ENCODE measurements around the gene TACC2.

TACC2 gene

DNA sequence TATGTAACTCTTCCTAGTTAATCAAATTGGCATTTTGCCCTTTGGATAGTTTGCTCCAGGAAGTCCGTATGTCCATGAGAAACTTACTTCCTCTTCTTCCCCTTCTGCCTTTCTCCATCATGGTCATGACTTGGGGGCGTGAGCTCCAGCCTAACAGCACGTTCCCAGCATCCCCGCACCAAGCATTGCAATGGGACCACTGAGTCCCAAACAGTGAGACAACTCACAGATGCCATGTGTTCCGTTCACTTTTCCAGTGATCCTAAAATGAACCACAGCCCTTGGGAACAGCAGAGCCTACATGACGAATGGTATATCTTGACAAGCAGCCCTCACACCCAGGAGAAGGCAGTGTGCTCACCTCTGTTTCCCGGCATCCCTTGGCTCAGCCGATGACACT lies 292.8 kb downstream of the TACC2 start:
- Histone ChIP-seq H3K36me3 (ENCODE audit: control insufficient read depth, insufficient read depth, low read length) (no peaks in the 10 kb centered on the region), H3K4me3 (ENCODE audit: insufficient read depth, low read depth, low read length, poor library complexity, severe bottlenecking) (no peak overlapping the region), H3K4me1 (ENCODE audit: control insufficient read depth, insufficient read depth, low read length, poor library complexity, severe bottlenecking) (no peaks in the 10 kb centered on the region), H3K27ac (ENCODE audit: insufficient read depth, low read length, poor library complexity, severe bottlenecking) (no peak overlapping the region), H3K27me3 (replicated peaks; ENCODE audit: control insufficient read depth, insufficient read depth, low read length, poor library complexity, severe bottlenecking) (no peaks in the 10 kb centered on the region), H3K9me3 (ENCODE audit: control insufficient read depth, low read length) (no peaks in the 10 kb centered on the region)
- DNase-seq, result no peak

DNA sequence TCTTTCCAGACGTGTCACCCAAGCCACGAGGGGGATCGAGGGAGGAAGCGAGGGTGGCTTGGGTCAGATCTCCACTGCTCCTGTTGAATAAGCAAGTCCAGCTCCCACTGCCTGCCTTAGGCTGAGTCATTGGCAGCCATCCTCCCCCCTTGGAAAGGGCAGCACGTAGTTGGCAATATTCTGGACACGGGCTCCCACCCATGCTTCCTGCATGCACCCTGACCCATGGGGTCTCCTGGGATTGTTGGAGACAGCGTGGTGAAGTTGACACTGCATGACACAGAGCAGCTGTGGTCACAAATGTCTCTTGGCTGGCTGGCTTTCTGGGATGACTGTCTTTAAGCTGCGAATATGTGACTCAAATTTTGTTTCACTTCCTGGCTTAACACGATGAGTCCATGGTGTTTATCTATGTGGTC lies 293.3 kb downstream of the TACC2 start:
- no peaks in the 10 kb centered on the region for H3K9me3 ChIP-seq (ENCODE audit: control insufficient read depth, low read length)
- no peak overlapping the region for H3K4me3 ChIP-seq (ENCODE audit: insufficient read depth, low read depth, low read length, poor library complexity, severe bottlenecking)
- H3K27ac ChIP-seq (ENCODE audit: insufficient read depth, low read length, poor library complexity, severe bottlenecking), result no peak overlapping the region
- no peaks in the 10 kb centered on the region for H3K27me3 ChIP-seq (replicated peaks; ENCODE audit: control insufficient read depth, insufficient read depth, low read length, poor library complexity, severe bottlenecking)
- no peak for DNase-seq
- H3K36me3 ChIP-seq (ENCODE audit: control insufficient read depth, insufficient read depth, low read length), result no peaks in the 10 kb centered on the region
- H3K4me1 ChIP-seq (ENCODE audit: control insufficient read depth, insufficient read depth, low read length, poor library complexity, severe bottlenecking), result no peaks in the 10 kb centered on the region

DNA sequence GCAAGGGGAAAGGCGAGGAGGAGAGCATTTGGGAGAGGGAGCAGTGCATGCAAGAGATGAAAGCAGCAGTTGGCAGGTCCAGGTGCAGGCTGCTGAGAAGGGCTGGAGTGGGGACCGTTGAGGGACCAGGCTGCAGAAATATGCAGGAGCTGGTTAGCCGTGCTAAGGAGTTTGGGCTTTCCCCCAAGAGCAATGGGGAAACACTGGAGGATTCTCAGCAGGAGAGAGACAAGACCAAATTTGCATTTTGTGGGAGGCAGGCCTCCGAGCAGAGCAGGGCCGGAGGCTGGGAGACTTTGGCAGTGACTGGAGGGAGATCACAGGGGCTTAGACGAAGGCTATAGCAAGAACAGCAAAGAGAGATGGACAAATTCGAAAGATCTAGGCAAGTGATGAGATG lies 293.9 kb downstream of the TACC2 start:
- H3K27me3 ChIP-seq (replicated peaks; ENCODE audit: control insufficient read depth, insufficient read depth, low read length, poor library complexity, severe bottlenecking), result no peaks in the 10 kb centered on the region
- H3K36me3 ChIP-seq (ENCODE audit: control insufficient read depth, insufficient read depth, low read length), result no peaks in the 10 kb centered on the region
- no peak overlapping the region for H3K27ac ChIP-seq (ENCODE audit: insufficient read depth, low read length, poor library complexity, severe bottlenecking)
- no peak for DNase-seq
- H3K4me3 ChIP-seq (ENCODE audit: insufficient read depth, low read depth, low read length, poor library complexity, severe bottlenecking), result no peak overlapping the region
- no peaks in the 10 kb centered on the region for H3K4me1 ChIP-seq (ENCODE audit: control insufficient read depth, insufficient read depth, low read length, poor library complexity, severe bottlenecking)
- H3K9me3 ChIP-seq (ENCODE audit: control insufficient read depth, low read length), result no peaks in the 10 kb centered on the region

DNA sequence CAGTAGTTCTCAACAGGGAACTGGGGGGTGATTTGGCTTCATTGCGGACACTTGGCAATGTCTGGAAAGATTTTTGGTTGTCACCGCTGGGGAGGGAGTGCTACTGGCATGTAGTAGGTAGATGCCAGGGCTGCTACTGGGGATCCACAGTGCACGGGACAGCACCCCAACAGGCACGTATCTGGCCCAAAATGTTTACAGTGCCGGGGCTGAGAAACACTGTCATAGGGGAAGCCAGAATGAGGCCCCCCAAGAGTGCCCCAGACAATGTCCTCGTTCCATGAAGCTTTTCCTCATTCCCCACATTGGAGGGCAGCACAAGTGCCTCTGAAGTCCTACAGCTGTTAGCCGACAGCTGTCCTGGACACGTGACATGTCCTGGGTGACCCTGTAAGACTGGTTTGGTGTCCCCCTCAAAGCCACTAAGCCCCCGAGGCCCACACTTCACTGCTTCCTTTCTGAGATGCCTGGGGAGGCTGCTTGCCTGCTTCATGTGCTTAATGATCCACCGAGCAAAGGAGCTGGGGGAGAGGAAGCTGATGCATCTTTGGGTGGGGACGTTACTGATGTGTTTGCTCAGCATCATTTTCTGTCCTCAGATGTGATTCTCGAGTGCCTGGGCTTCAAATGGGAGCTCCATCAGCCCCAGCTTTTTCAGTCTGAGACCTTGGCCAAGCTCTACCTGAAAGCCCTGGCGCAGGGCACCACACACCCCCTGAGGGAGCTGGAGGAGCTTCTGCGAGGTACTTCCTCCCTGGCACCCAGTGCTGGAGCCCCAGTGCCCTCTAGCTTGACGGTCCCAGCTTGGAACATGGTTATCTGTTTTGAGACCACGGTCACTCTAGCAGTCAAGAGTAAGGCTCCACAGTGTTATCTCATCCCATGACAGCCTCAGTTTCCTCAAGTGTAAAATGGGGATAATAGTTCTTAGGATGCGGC lies 296.8 kb downstream of the TACC2 start:
- H3K36me3 ChIP-seq (ENCODE audit: control insufficient read depth, insufficient read depth, low read length), result no peaks in the 10 kb centered on the region

DNA sequence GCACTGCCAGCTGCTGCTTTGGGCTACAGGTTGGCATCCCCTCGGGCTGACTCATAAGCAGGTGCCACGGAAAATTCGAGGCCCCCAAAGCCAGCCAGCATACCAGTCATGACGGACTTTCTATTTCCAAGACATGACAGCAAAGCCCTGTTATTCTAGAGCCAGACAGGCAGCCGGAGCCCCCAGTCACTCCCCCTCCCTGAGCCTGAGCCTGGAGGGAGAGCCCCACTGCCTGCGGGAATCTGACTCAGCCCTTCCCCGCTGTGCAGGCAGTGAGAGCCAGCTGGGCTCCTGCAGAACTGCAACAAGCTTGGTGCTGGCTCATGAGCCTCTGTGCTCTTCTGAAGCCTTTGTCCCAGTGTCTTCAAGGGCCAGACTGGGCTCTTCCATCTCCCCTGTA lies 297.9 kb downstream of the TACC2 start:
- Histone ChIP-seq H3K4me1 (ENCODE audit: control insufficient read depth, insufficient read depth, low read length, poor library complexity, severe bottlenecking) (no peaks in the 10 kb centered on the region), H3K9me3 (ENCODE audit: control insufficient read depth, low read length) (no peaks in the 10 kb centered on the region), H3K36me3 (ENCODE audit: control insufficient read depth, insufficient read depth, low read length) (no peaks in the 10 kb centered on the region), H3K4me3 (ENCODE audit: insufficient read depth, low read depth, low read length, poor library complexity, severe bottlenecking) (no peak overlapping the region), H3K27ac (ENCODE audit: insufficient read depth, low read length, poor library complexity, severe bottlenecking) (no peak overlapping the region), H3K27me3 (replicated peaks; ENCODE audit: control insufficient read depth, insufficient read depth, low read length, poor library complexity, severe bottlenecking) (no peaks in the 10 kb centered on the region)
- DNase-seq, result no peak

More for the DNA sequence above, 296.8 kb downstream of the TACC2 start:
- Histone ChIP-seq H3K4me1 (ENCODE audit: control insufficient read depth, insufficient read depth, low read length, poor library complexity, severe bottlenecking) (no peaks in the 10 kb centered on the region), H3K27me3 (replicated peaks; ENCODE audit: control insufficient read depth, insufficient read depth, low read length, poor library complexity, severe bottlenecking) (no peaks in the 10 kb centered on the region), H3K9me3 (ENCODE audit: control insufficient read depth, low read length) (no peaks in the 10 kb centered on the region), H3K4me3 (ENCODE audit: insufficient read depth, low read depth, low read length, poor library complexity, severe bottlenecking) (no peak overlapping the region), H3K27ac (ENCODE audit: insufficient read depth, low read length, poor library complexity, severe bottlenecking) (no peak overlapping the region)
- DNase-seq, result no peak

DNA sequence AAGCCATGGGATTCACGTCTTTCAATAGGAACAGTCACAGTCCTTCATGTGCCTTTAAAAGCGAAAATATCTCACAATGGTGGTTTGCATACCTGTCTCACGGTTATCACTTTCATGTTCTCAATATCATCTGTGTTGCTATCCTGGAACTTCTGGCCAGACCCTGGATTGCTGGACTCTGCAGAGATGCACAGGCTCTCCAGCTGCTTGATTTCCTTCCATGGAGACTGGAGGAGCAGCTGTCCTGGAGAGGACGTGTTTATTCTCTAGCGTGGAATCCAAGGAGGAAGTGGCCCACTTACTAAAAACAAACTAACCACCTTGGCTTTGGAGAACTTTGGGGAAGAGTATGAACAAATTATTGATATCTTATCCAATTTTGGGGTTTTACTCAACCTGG lies 298.6 kb downstream of the TACC2 start:
- H3K4me1 ChIP-seq (ENCODE audit: control insufficient read depth, insufficient read depth, low read length, poor library complexity, severe bottlenecking), result no peaks in the 10 kb centered on the region
- H3K27me3 ChIP-seq (replicated peaks; ENCODE audit: control insufficient read depth, insufficient read depth, low read length, poor library complexity, severe bottlenecking), result no peaks in the 10 kb centered on the region
- no peaks in the 10 kb centered on the region for H3K9me3 ChIP-seq (ENCODE audit: control insufficient read depth, low read length)
- H3K27ac ChIP-seq (ENCODE audit: insufficient read depth, low read length, poor library complexity, severe bottlenecking), result no peak overlapping the region
- H3K36me3 ChIP-seq (ENCODE audit: control insufficient read depth, insufficient read depth, low read length), result no peaks in the 10 kb centered on the region
- no peak overlapping the region for H3K4me3 ChIP-seq (ENCODE audit: insufficient read depth, low read depth, low read length, poor library complexity, severe bottlenecking)
- DNase-seq, result no peak

DNA sequence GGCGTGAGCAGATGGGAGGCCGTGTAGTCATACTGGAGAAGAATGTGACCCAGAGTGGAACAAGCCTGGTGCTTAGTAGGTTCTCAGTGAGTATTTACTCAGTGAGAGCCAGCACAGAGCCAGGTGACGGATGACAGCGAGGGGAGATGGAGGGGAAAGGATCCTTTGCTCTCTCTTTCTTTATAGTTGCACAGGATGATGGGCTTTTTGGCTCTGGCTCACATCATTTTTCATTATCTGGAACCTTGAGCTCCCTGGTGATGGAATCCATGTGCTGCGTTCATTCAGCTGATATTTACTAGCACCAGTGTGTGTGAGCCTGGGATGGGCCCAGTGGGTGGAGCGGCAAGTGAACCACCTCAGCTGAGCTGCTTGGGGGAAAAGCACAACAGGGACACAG lies 299.3 kb downstream of the TACC2 start:
- H3K4me3 ChIP-seq (ENCODE audit: insufficient read depth, low read depth, low read length, poor library complexity, severe bottlenecking), result no peak overlapping the region
- DNase-seq, result no peak
- H3K36me3 ChIP-seq (ENCODE audit: control insufficient read depth, insufficient read depth, low read length), result no peaks in the 10 kb centered on the region
- no peaks in the 10 kb centered on the region for H3K9me3 ChIP-seq (ENCODE audit: control insufficient read depth, low read length)
- H3K27me3 ChIP-seq (replicated peaks; ENCODE audit: control insufficient read depth, insufficient read depth, low read length, poor library complexity, severe bottlenecking), result no peaks in the 10 kb centered on the region
- no peak overlapping the region for H3K27ac ChIP-seq (ENCODE audit: insufficient read depth, low read length, poor library complexity, severe bottlenecking)
- H3K4me1 ChIP-seq (ENCODE audit: control insufficient read depth, insufficient read depth, low read length, poor library complexity, severe bottlenecking), result no peaks in the 10 kb centered on the region

DNA sequence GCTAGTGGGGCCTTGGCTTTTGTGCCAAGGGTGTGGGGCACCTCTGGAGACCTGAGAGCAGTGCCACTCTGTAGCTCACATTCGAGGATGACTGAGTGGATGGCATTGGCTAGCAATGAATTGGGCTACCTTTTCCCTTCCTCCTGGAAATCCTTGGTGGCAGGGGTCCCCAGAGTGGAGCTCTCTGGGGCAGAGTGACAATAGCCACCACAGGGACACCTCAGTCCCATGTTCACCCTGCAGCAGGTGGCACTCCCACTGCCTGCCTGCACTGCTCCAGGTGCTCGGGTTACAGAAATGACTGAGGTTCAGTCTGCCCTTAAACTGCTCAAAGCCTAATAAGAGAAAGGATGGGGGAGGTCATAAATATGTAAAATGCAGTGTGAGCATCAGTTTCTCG lies 300.0 kb downstream of the TACC2 start:
- Histone ChIP-seq H3K4me3 (ENCODE audit: insufficient read depth, low read depth, low read length, poor library complexity, severe bottlenecking) (no peak overlapping the region), H3K36me3 (ENCODE audit: control insufficient read depth, insufficient read depth, low read length) (no peaks in the 10 kb centered on the region), H3K27ac (ENCODE audit: insufficient read depth, low read length, poor library complexity, severe bottlenecking) (no peak overlapping the region), H3K4me1 (ENCODE audit: control insufficient read depth, insufficient read depth, low read length, poor library complexity, severe bottlenecking) (no peaks in the 10 kb centered on the region), H3K27me3 (replicated peaks; ENCODE audit: control insufficient read depth, insufficient read depth, low read length, poor library complexity, severe bottlenecking) (no peaks in the 10 kb centered on the region), H3K9me3 (ENCODE audit: control insufficient read depth, low read length) (no peaks in the 10 kb centered on the region)
- no peak for DNase-seq

DNA sequence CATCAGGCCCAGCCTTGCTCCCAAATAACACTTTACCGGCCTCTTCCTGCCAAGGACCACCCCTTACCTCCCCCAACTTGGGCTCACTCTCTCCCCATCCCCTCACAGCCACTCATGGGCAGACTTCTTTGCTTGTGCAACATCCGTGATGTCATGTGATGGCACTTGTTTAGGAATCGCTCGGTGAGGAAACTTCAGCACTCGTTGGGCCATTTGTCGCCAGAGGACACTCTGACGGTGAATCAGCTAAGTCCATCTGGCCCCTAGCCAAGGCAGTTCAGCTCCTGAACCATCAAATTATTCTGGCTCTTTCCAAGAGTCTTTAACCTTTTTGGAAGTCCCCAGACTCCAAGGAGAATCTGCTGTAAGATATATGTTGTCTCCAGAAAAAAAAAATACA lies 301.4 kb downstream of the TACC2 start:
- no peaks in the 10 kb centered on the region for H3K9me3 ChIP-seq (ENCODE audit: control insufficient read depth, low read length)
- H3K27ac ChIP-seq (ENCODE audit: insufficient read depth, low read length, poor library complexity, severe bottlenecking), result no peak overlapping the region
- H3K36me3 ChIP-seq (ENCODE audit: control insufficient read depth, insufficient read depth, low read length), result no peaks in the 10 kb centered on the region
- DNase-seq, result no peak
- no peak overlapping the region for H3K4me3 ChIP-seq (ENCODE audit: insufficient read depth, low read depth, low read length, poor library complexity, severe bottlenecking)
- H3K4me1 ChIP-seq (ENCODE audit: control insufficient read depth, insufficient read depth, low read length, poor library complexity, severe bottlenecking), result no peaks in the 10 kb centered on the region
- no peaks in the 10 kb centered on the region for H3K27me3 ChIP-seq (replicated peaks; ENCODE audit: control insufficient read depth, insufficient read depth, low read length, poor library complexity, severe bottlenecking)

DNA sequence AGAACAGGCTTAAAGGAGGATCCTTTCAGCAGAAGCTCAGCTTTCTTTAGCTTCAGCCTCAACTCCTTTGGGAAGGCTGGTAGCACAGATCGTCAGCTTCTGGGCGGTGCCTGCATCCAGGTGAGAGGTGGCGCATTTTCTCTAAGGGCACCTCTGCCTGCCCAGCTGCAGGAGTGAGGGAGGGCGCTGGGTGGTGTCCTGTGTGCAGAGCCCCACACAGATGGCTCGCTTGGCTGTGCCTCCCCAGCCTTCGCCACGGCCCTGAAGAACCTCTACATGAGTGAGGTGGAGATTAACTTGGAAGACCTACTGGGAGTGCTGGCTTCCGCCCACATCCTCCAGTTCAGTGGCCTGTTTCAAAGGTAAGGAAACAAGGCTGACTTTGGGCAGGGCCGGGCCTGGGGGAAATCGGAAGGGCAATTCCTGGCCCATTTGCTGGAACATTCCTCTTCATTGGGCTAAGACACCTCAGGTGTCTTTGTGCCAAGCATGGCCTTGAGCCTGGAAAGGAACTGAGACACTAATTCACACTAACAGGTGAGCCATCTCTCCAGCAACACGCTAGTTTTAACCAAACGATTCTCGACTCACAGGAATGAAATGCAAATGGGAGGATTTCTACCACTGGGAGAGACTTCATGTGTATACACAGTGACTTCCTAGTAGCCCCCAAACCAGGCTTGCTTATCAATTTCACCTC lies 302.0 kb downstream of the TACC2 start:
- Histone ChIP-seq H3K4me1 (ENCODE audit: control insufficient read depth, insufficient read depth, low read length, poor library complexity, severe bottlenecking) (no peaks in the 10 kb centered on the region), H3K4me3 (ENCODE audit: insufficient read depth, low read depth, low read length, poor library complexity, severe bottlenecking) (no peak overlapping the region), H3K27me3 (replicated peaks; ENCODE audit: control insufficient read depth, insufficient read depth, low read length, poor library complexity, severe bottlenecking) (no peaks in the 10 kb centered on the region), H3K27ac (ENCODE audit: insufficient read depth, low read length, poor library complexity, severe bottlenecking) (no peak overlapping the region), H3K36me3 (ENCODE audit: control insufficient read depth, insufficient read depth, low read length) (no peaks in the 10 kb centered on the region), H3K9me3 (ENCODE audit: control insufficient read depth, low read length) (no peaks in the 10 kb centered on the region)
- DNase-seq, result no peak
